Trophoblast cell (in vitro differentiated cells and primary cell): ENCODE data around the gene EP300.

ENCODE experiments used
- DNase-seq, 2 donors: peaks; one replicate each; pipeline ENCODE4 v3.0.0-alpha.2; 2016
- H2AFZ ChIP-seq: 2 replicates; pipeline ENCODE4 v1.6.1; 2013; ENCODE audit warnings: low read length, moderate library complexity, mild to moderate bottlenecking; ENCODE audit not compliant: insufficient read depth, poor library complexity
- H2AK5ac ChIP-seq: 2 replicates; pipeline ENCODE4 v1.6.1; 2013; ENCODE audit warnings: mild to moderate bottlenecking, low read length
- H2BK120ac ChIP-seq: 2 replicates; pipeline ENCODE4 v1.6.1; 2013; ENCODE audit warnings: low read length, mild to moderate bottlenecking, moderate library complexity; ENCODE audit not compliant: insufficient read depth, poor library complexity
- H2BK12ac ChIP-seq: 2 replicates; pipeline ENCODE4 v1.6.1; 2013; ENCODE audit warnings: mild to moderate bottlenecking, low read length, moderate library complexity
- H2BK5ac ChIP-seq: 2 replicates; pipeline ENCODE4 v1.6.1; 2013; ENCODE audit warnings: low read length, low read depth, moderate library complexity, mild to moderate bottlenecking; ENCODE audit not compliant: poor library complexity
- H3K14ac ChIP-seq: 2 replicates; pipeline ENCODE4 v1.6.1; 2013; ENCODE audit warnings: mild to moderate bottlenecking, low read length
- H3K18ac ChIP-seq: 2 replicates; pipeline ENCODE4 v1.6.1; 2013; ENCODE audit warnings: mild to moderate bottlenecking, low read length
- H3K23ac ChIP-seq: 2 replicates; pipeline ENCODE4 v1.6.1; 2013; ENCODE audit warnings: low read length
- H3K27ac ChIP-seq: 2 replicates; pipeline ENCODE4 v1.5.1; 2013; ENCODE audit warnings: low read depth, mild to moderate bottlenecking, inconsistent platforms, low read length, moderate library complexity
- H3K27me3 ChIP-seq: 2 replicates; pipeline ENCODE4 v1.6.1; 2013; ENCODE audit warnings: inconsistent platforms, mild to moderate bottlenecking, low read length, moderate library complexity; ENCODE audit not compliant: insufficient read depth
- H3K36me3 ChIP-seq, 2 experiments: 1 replicate in 1 of 2; 2 replicates in 1 of 2; pipeline ENCODE4 v1.6.1; 2013; ENCODE audit warnings: low read length in 2 of 2, mild to moderate bottlenecking in 2 of 2, moderate library complexity in 1 of 2; ENCODE audit not compliant: insufficient read depth in 2 of 2, control insufficient read depth in 1 of 2
- H3K4ac ChIP-seq: 2 replicates; pipeline ENCODE4 v1.6.1; 2013; ENCODE audit warnings: low read depth, mild to moderate bottlenecking, low read length, moderate library complexity
- H3K4me1 ChIP-seq, 2 experiments: 1 replicate in 1 of 2; 2 replicates in 1 of 2; pipeline ENCODE4 v1.6.1; 2013; ENCODE audit warnings: low read length in 2 of 2, mild to moderate bottlenecking in 2 of 2, moderate library complexity in 1 of 2; ENCODE audit not compliant: insufficient read depth in 2 of 2, control insufficient read depth in 1 of 2
- H3K4me2 ChIP-seq: 2 replicates; pipeline ENCODE4 v1.6.1; 2013; ENCODE audit warnings: inconsistent platforms, mild to moderate bottlenecking, low read length, moderate library complexity
- H3K4me3 ChIP-seq: 2 replicates; pipeline ENCODE4 v1.5.1; 2013; ENCODE audit warnings: mild to moderate bottlenecking, low read depth, low read length, inconsistent platforms
- H3K79me1 ChIP-seq: one replicate; pipeline ENCODE4 v1.6.1; 2013; ENCODE audit warnings: low read length
- H3K79me2 ChIP-seq: 2 replicates; pipeline ENCODE4 v1.6.1; 2013; ENCODE audit warnings: low read length, mild to moderate bottlenecking; ENCODE audit not compliant: control insufficient read depth, insufficient read depth, poor library complexity
- H3K9ac ChIP-seq: 2 replicates; pipeline ENCODE4 v1.6.1; 2013; ENCODE audit warnings: mild to moderate bottlenecking, low read length
- H3K9me3 ChIP-seq: 2 replicates; pipeline ENCODE4 v1.6.1; 2013; ENCODE audit warnings: low read depth, mild to moderate bottlenecking, control low read depth, inconsistent platforms, low read length; ENCODE audit not compliant: insufficient read depth
- H4K12ac ChIP-seq: 2 replicates; pipeline ENCODE4 v1.6.1; 2013; ENCODE audit warnings: low read depth, mild to moderate bottlenecking, low read length, moderate library complexity
- H4K8ac ChIP-seq: 2 replicates; pipeline ENCODE4 v1.6.1; 2013; ENCODE audit warnings: low read depth, mild to moderate bottlenecking, low read length, moderate library complexity
- H4K91ac ChIP-seq: one replicate; pipeline ENCODE4 v1.6.1; 2013; ENCODE audit warnings: low read depth, mild to moderate bottlenecking, low read length, moderate library complexity
- WGBS: extraction: QIAGEN DNeasy Blood & Tissue Kit; methylation state at CpG from one replicate; pipeline ENCODE4 v1.1.7; 2013; ENCODE audit warnings: missing lambda C conversion rate; ENCODE audit not compliant: insufficient read length, insufficient coverage; ENCODE audit errors: extremely low coverage; 5-methylcytosine and 5-hydroxymethylcytosine counted together

The EP300 gene

DNA sequence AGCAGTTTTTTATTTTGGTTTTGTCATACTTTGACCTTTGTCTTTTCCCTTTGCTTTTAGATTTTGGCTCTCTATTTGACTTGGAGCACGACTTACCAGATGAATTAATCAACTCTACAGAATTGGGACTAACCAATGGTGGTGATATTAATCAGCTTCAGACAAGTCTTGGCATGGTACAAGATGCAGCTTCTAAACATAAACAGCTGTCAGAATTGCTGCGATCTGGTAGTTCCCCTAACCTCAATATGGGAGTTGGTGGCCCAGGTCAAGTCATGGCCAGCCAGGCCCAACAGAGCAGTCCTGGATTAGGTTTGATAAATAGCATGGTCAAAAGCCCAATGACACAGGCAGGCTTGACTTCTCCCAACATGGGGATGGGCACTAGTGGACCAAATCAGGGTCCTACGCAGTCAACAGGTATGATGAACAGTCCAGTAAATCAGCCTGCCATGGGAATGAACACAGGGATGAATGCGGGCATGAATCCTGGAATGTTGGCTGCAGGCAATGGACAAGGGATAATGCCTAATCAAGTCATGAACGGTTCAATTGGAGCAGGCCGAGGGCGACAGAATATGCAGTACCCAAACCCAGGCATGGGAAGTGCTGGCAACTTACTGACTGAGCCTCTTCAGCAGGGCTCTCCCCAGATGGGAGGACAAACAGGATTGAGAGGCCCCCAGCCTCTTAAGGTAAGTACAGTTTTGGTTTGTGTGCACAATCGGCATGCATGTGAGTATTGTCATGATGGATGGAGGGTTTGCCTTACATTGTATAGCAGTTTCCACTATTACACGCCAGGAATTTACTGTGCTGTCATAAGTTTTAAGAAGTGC is 25.0 kb downstream of the EP300 start:
- no peak overlapping the region for H3K4me2 ChIP-seq
- no peak overlapping the region for H4K91ac ChIP-seq
- H2AK5ac ChIP-seq, result no peak overlapping the region
- H3K23ac ChIP-seq, result no peak overlapping the region
- H3K4me1 ChIP-seq, result no peaks in the 10 kb centered on the region
- no peak overlapping the region for H2BK5ac ChIP-seq
- H2BK12ac ChIP-seq, result no peak overlapping the region
- H3K27ac ChIP-seq, result no peak overlapping the region
- no peak overlapping the region for H3K14ac ChIP-seq
- peaks cover 16 to 28% of the 10 kb centered on the region in 2 experiments for H3K36me3 ChIP-seq
- H3K4me3 ChIP-seq, result no peak overlapping the region
- H3K9ac ChIP-seq, result no peak overlapping the region
- peak; percentile 39 to 51 for DNase-seq
- H3K27me3 ChIP-seq, result no peaks in the 10 kb centered on the region
- H3K79me1 ChIP-seq, result no peaks in the 10 kb centered on the region
- no peak overlapping the region for H4K8ac ChIP-seq
- peak overlapping the region; percentile 20 for H3K18ac ChIP-seq
- H3K4ac ChIP-seq, result peak overlapping the region; percentile 72
- no peak overlapping the region for H2AFZ ChIP-seq
- WGBS, result no CpG with 5 or more reads among the region's 9 CpGs
- peaks cover 14% of the 10 kb centered on the region for H3K79me2 ChIP-seq
- no peaks in the 10 kb centered on the region for H3K9me3 ChIP-seq
- no peak overlapping the region for H2BK120ac ChIP-seq
- H4K12ac ChIP-seq, result no peak overlapping the region

DNA sequence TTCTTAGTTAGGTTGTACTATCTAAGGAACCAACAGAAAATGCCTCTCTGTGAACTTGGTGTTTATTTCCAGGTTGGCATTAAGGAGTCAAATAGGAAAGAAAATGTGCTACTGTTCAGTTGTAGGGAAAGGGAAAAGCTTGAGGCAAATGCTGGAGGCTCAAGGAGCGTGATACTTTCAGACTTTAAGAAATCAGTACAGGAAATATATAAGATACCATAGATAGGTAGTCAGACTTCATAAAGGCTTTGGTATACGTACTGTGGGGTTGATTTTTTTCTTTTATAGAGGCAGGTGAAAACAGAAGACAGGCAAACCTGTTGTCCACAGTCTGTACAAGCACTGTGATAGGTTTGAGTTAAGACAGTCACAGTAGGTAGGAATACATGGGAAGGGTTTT is 30.8 kb downstream of the EP300 start:
- Histone ChIP-seq H2AFZ (no peak overlapping the region), H2AK5ac (no peak overlapping the region), H3K4me1 (no peaks in the 10 kb centered on the region), H3K23ac (no peak overlapping the region), H3K79me2 (peaks cover 4% of the 10 kb centered on the region), H3K36me3 (peaks cover 23 to 38% of the 10 kb centered on the region in 2 experiments), H3K9ac (no peak overlapping the region), H3K14ac (no peak overlapping the region), H3K9me3 (no peaks in the 10 kb centered on the region), H2BK5ac (no peak overlapping the region), H3K27me3 (no peaks in the 10 kb centered on the region), H4K12ac (no peak overlapping the region), H3K27ac (no peak overlapping the region), H3K4me3 (no peak overlapping the region), H4K91ac (no peak overlapping the region), H3K79me1 (no peaks in the 10 kb centered on the region), H2BK12ac (no peak overlapping the region), H2BK120ac (no peak overlapping the region), H3K4ac (no peak overlapping the region), H3K18ac (no peak overlapping the region), H3K4me2 (no peak overlapping the region), H4K8ac (no peak overlapping the region)
- no CpG with 5 or more reads among the region's 2 CpGs for WGBS
- peak in 1 of 2 donors; percentile 62 for DNase-seq

DNA sequence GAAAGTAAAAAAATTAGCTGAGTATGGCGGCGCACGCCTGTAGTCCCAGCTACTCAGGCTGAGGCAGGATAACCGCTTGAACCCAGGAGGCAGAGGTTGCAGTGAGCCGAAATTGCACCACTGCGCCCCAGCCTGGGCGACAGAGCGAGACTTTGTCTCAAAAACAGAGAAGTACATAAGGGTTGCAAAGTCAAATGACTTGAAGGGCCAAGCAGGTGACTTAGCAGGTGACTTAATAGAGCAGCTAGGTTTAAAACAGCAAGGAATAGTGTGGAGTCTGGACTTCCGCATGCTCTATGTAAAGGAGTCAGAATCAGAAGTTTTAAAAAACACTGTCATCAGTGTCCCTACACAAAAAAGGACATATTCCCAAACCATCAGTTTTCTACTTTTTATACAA is 31.7 kb downstream of the EP300 start:
- H2BK12ac ChIP-seq, result no peak overlapping the region
- no peak overlapping the region for H3K9ac ChIP-seq
- H3K4me3 ChIP-seq, result no peak overlapping the region
- H2AK5ac ChIP-seq, result no peak overlapping the region
- H3K23ac ChIP-seq, result no peak overlapping the region
- no peak overlapping the region for H3K14ac ChIP-seq
- H2BK5ac ChIP-seq, result no peak overlapping the region
- no peak overlapping the region for H2AFZ ChIP-seq
- H4K8ac ChIP-seq, result no peak overlapping the region
- no peaks in the 10 kb centered on the region for H3K4me1 ChIP-seq
- peaks cover 26 to 41% of the 10 kb centered on the region in 2 experiments for H3K36me3 ChIP-seq
- H4K91ac ChIP-seq, result no peak overlapping the region
- no peak overlapping the region for H3K18ac ChIP-seq
- H3K9me3 ChIP-seq, result no peaks in the 10 kb centered on the region
- no peak overlapping the region for H3K4ac ChIP-seq
- H3K27me3 ChIP-seq, result no peaks in the 10 kb centered on the region
- H3K79me1 ChIP-seq, result no peaks in the 10 kb centered on the region
- no peak overlapping the region for H3K27ac ChIP-seq
- no peak overlapping the region for H4K12ac ChIP-seq
- no peak for DNase-seq
- H2BK120ac ChIP-seq, result no peak overlapping the region
- H3K79me2 ChIP-seq, result peaks cover 4% of the 10 kb centered on the region
- no peak overlapping the region for H3K4me2 ChIP-seq
- WGBS, result no CpG with 5 or more reads among the region's 9 CpGs

DNA sequence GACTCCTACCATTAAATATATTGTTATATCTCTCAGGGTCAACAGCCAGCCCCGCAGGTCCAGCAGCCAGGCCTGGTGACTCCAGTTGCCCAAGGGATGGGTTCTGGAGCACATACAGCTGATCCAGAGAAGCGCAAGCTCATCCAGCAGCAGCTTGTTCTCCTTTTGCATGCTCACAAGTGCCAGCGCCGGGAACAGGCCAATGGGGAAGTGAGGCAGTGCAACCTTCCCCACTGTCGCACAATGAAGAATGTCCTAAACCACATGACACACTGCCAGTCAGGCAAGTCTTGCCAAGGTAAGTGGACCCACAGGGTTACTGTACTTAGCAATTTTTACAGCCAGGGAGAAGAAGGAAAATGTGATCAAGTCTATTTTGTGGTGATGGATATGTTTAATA is 35.1 kb downstream of the EP300 start:
- no peaks in the 10 kb centered on the region for H3K27me3 ChIP-seq
- no peak overlapping the region for H4K12ac ChIP-seq
- H2BK12ac ChIP-seq, result no peak overlapping the region
- peaks cover 1% of the 10 kb centered on the region for H3K79me2 ChIP-seq
- H2AK5ac ChIP-seq, result no peak overlapping the region
- no peak overlapping the region for H3K23ac ChIP-seq
- H2AFZ ChIP-seq, result no peak overlapping the region
- H4K91ac ChIP-seq, result no peak overlapping the region
- H3K4me2 ChIP-seq, result no peak overlapping the region
- no peak overlapping the region for H3K18ac ChIP-seq
- no peak overlapping the region for H3K9ac ChIP-seq
- no peak overlapping the region for H2BK120ac ChIP-seq
- WGBS, result no CpG with 5 or more reads among the region's 5 CpGs
- H3K4ac ChIP-seq, result no peak overlapping the region
- no peaks in the 10 kb centered on the region for H3K79me1 ChIP-seq
- no peaks in the 10 kb centered on the region for H3K4me1 ChIP-seq
- H3K4me3 ChIP-seq, result no peak overlapping the region
- H3K36me3 ChIP-seq, result peaks cover 39 to 49% of the 10 kb centered on the region in 2 experiments
- H3K27ac ChIP-seq, result no peak overlapping the region
- no peak overlapping the region for H3K14ac ChIP-seq
- DNase-seq, result no peak
- H2BK5ac ChIP-seq, result no peak overlapping the region
- H4K8ac ChIP-seq, result no peak overlapping the region
- H3K9me3 ChIP-seq, result no peaks in the 10 kb centered on the region
